Neural cell (in vitro differentiated cells): Measurements from ENCODE around the gene ADAR.

Source experiments
- MXI1 ChIP-seq: fragments of 450-650 bp; conservative IDR thresholded peaks from 2 replicates; pipeline ENCODE4 v1.6.1; 2014; ENCODE audit warnings: antibody characterized with exemption, mild to moderate bottlenecking; ENCODE audit not compliant: poor library complexity, severe bottlenecking
- POLR2AphosphoS5 ChIP-seq: IDR thresholded peaks from 2 replicates; pipeline ENCODE4 v1.6.1; 2012
- RAD21 ChIP-seq: fragments of 450-650 bp; conservative IDR thresholded peaks from 2 replicates; pipeline ENCODE4 v1.6.1; 2014; ENCODE audit warnings: antibody characterized with exemption, mild to moderate bottlenecking, moderate library complexity
- TF ChIP-seq, protein P1 (sequence below): fragments of 450-650 bp; IDR thresholded peaks from 2 replicates; pipeline ENCODE4 v1.5.1; 2014; ENCODE audit warnings: antibody characterized with exemption, mild to moderate bottlenecking, moderate library complexity; ENCODE audit not compliant: poor library complexity, severe bottlenecking

DNA sequence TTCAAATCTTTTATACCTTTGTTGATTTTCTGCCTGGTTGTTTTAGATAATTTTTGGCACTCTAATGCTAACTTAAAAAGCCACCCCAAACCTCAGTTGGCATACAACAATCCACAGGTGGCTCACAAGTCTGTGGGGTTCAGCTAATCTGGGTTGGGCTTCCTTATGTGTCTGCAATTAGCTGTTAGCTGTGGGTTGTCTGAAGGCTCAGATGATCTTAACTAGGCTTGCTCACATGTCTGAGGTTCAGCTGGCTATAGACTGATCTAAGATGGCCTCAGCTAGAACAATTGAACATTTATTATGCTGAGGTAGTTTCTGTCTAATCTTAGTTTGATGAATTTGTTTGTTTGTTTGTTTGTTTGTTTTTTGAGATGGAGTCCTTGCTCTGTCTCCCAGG is 44.9 kb upstream of the ADAR start:
- TF ChIP-seq, protein P1, sequence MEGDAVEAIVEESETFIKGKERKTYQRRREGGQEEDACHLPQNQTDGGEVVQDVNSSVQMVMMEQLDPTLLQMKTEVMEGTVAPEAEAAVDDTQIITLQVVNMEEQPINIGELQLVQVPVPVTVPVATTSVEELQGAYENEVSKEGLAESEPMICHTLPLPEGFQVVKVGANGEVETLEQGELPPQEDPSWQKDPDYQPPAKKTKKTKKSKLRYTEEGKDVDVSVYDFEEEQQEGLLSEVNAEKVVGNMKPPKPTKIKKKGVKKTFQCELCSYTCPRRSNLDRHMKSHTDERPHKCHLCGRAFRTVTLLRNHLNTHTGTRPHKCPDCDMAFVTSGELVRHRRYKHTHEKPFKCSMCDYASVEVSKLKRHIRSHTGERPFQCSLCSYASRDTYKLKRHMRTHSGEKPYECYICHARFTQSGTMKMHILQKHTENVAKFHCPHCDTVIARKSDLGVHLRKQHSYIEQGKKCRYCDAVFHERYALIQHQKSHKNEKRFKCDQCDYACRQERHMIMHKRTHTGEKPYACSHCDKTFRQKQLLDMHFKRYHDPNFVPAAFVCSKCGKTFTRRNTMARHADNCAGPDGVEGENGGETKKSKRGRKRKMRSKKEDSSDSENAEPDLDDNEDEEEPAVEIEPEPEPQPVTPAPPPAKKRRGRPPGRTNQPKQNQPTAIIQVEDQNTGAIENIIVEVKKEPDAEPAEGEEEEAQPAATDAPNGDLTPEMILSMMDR = no peak
- TF ChIP-seq MXI1 = no peak
- TF ChIP-seq POLR2AphosphoS5 = no peak
- TF ChIP-seq RAD21 = no peak
